ENCODE data around the gene PRICKLE2. TPM values are rescaled to one million over a fixed set of nuclear protein-coding genes. Genes with fewer than 3 reads are reported as not detected.

PRICKLE2 gene
- polyA plus RNA-seq, 1 donor (not counting 4 experiments of a cell fraction or from before 2014, with no cell fraction given), result 7.8 TPM

- dilution Hi-C loops (cut with MboI; ENCODE audit: extremely low pct_ligation_motif_present, low sequenced_read_pairs), result no loop called here
- no peak overlapping the region for H2AFZ ChIP-seq (ENCODE audit: control insufficient read depth, low read length)
- no peak overlapping the region for H3K9ac ChIP-seq (ENCODE audit: control insufficient read depth, extremely low read depth, insufficient read depth, low read length)
- H3K4me2 ChIP-seq (ENCODE audit: control insufficient read depth, extremely low read depth, insufficient read depth, low read depth, low read length), result peak overlapping the region; percentile 11
- H3K36me3 ChIP-seq (ENCODE audit: control insufficient read depth in 2 of 2, extremely low read depth in 1 of 2, insufficient read depth in 2 of 2, low read length in 2 of 2), result no peaks in the 10 kb centered on the region
- H3K9me1 ChIP-seq (ENCODE audit: control insufficient read depth, extremely low read depth, insufficient read depth, low read length), result no peaks in the 10 kb centered on the region
- H4K20me1 ChIP-seq (ENCODE audit: control insufficient read depth, extremely low read depth, insufficient read depth, low read length), result no peaks in the 10 kb centered on the region
- DNase-seq (ENCODE audit: low read depth, low spot score) (peak; percentile 93), FAIRE-seq (peak; percentile 99)
- H3K79me2 ChIP-seq (ENCODE audit: control insufficient read depth, insufficient read depth, low read length), result no peaks in the 10 kb centered on the region
- H3K27ac ChIP-seq (ENCODE audit: control insufficient read depth, insufficient read depth, low read length), result peak overlapping the region; percentile 25
- TF ChIP-seq CTCF (optimal IDR thresholded peaks at IDR 0.05 in 1 of 3, IDR thresholded peaks at IDR 0.05 in 1 of 3, conservative IDR thresholded peaks at IDR 0.05 in 1 of 3; ENCODE audit: extremely low read depth in 1 of 3, insufficient read depth in 2 of 3, low read length in 3 of 3) (no peak), EZH2 (IDR thresholded peaks at IDR 0.05; ENCODE audit: low read length) (no peak)
- H3K4me1 ChIP-seq (ENCODE audit: control insufficient read depth, extremely low read depth, insufficient read depth, low read length), result peaks cover 13% of the 10 kb centered on the region
- no peaks in the 10 kb centered on the region for H3K9me3 ChIP-seq (ENCODE audit: control insufficient read depth, low read depth, low read length)
- H3K27me3 ChIP-seq (ENCODE audit: control insufficient read depth, extremely low read depth, insufficient read depth, low read length), result no peaks in the 10 kb centered on the region
- H3K4me3 ChIP-seq (ENCODE audit: control insufficient read depth in 2 of 3, extremely low read depth in 1 of 3, insufficient read depth in 2 of 3, low read depth in 1 of 3, low read length in 3 of 3), result no peak overlapping the region
Observed at GRCh38 chr3:64084640-64085039, 140.6 kb downstream of the PRICKLE2 start.

DNA sequence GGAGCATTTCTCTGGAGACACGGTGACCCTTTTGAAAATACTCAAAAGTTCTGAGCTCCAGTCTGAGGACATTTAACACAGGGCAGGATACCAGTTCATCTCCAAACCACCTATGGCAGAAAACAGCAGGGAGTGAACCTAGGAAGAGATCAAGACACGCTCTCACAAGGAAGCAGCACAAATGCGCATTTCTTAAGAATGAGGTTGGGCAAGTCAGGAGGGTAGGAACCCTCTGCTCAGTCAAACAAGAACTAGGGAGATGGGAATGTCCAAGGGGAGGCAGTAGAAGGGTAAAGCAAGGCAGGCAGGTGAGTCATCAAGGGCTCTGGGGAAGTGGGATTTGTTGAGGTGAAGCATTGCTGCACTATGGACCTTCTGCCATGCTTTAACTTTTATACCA, 141.7 kb downstream of the PRICKLE2 start:
- H4K20me1 ChIP-seq (ENCODE audit: control insufficient read depth, extremely low read depth, insufficient read depth, low read length), result no peaks in the 10 kb centered on the region
- H3K9ac ChIP-seq (ENCODE audit: control insufficient read depth, extremely low read depth, insufficient read depth, low read length), result no peak overlapping the region
- no peaks in the 10 kb centered on the region for H3K9me1 ChIP-seq (ENCODE audit: control insufficient read depth, extremely low read depth, insufficient read depth, low read length)
- no peaks in the 10 kb centered on the region for H3K36me3 ChIP-seq (ENCODE audit: control insufficient read depth in 2 of 2, extremely low read depth in 1 of 2, insufficient read depth in 2 of 2, low read length in 2 of 2)
- DNase-seq (ENCODE audit: low read depth, low spot score) (no peak), FAIRE-seq (no peak)
- H3K27me3 ChIP-seq (ENCODE audit: control insufficient read depth, extremely low read depth, insufficient read depth, low read length), result no peaks in the 10 kb centered on the region
- dilution Hi-C loops (cut with MboI; ENCODE audit: extremely low pct_ligation_motif_present, low sequenced_read_pairs), result no loop called here
- no peak overlapping the region for H3K4me3 ChIP-seq (ENCODE audit: control insufficient read depth in 2 of 3, extremely low read depth in 1 of 3, insufficient read depth in 2 of 3, low read depth in 1 of 3, low read length in 3 of 3)
- no peak overlapping the region for H3K4me2 ChIP-seq (ENCODE audit: control insufficient read depth, extremely low read depth, insufficient read depth, low read depth, low read length)
- H3K9me3 ChIP-seq (ENCODE audit: control insufficient read depth, low read depth, low read length), result no peaks in the 10 kb centered on the region
- TF ChIP-seq CTCF (optimal IDR thresholded peaks at IDR 0.05 in 1 of 3, IDR thresholded peaks at IDR 0.05 in 1 of 3, conservative IDR thresholded peaks at IDR 0.05 in 1 of 3; ENCODE audit: extremely low read depth in 1 of 3, insufficient read depth in 2 of 3, low read length in 3 of 3), result no peak
- H2AFZ ChIP-seq (ENCODE audit: control insufficient read depth, low read length), result no peak overlapping the region
- peaks cover 13% of the 10 kb centered on the region for H3K4me1 ChIP-seq (ENCODE audit: control insufficient read depth, extremely low read depth, insufficient read depth, low read length)
- no peak overlapping the region for H3K27ac ChIP-seq (ENCODE audit: control insufficient read depth, insufficient read depth, low read length)
- H3K79me2 ChIP-seq (ENCODE audit: control insufficient read depth, insufficient read depth, low read length), result no peaks in the 10 kb centered on the region
